ENCODE results near the gene MRPL42.
"Not testable (repeated sequence)": the region's sequence is repeated elsewhere in the genome, so short reads cannot be mapped to it uniquely, and the experiment has no call there.

MRPL42 gene

GRCh38 chr12:93447555-93448290 is 19.6 kb upstream of the MRPL42 start:
- DNase-seq = no peak

- no peak for DNase-seq
These were observed 18.5 kb upstream of the MRPL42 start for GRCh38 chr12:93448796-93449195.

- DNase-seq = no peak
These were observed 18.0 kb upstream of the MRPL42 start for GRCh38 chr12:93449277-93449676.

GRCh38 chr12:93451423-93452158 is 15.7 kb upstream of the MRPL42 start:
- DNase-seq = no peak

GRCh38 chr12:93453633-93454032 is 13.7 kb upstream of the MRPL42 start:
- no peak for DNase-seq

- no peak for DNase-seq
These were observed 11.2 kb upstream of the MRPL42 start for GRCh38 chr12:93456077-93456476.

- no peak for DNase-seq
These were observed 8.2 kb upstream of the MRPL42 start for GRCh38 chr12:93459097-93459496.

- no peak for DNase-seq
These were observed 7.3 kb upstream of the MRPL42 start for GRCh38 chr12:93460003-93460402.

- no peak for DNase-seq
These were observed 6.4 kb upstream of the MRPL42 start for GRCh38 chr12:93460902-93461301.

- DNase-seq = no peak
These were observed 5.8 kb upstream of the MRPL42 start for GRCh38 chr12:93461503-93461902.

- no peak for DNase-seq
These were observed 1.5 kb upstream of the MRPL42 start for GRCh38 chr12:93465841-93466240.

- no peak for DNase-seq
These were observed 526 bp upstream of the MRPL42 start for GRCh38 chr12:93466625-93467350.

- DNase-seq = no peak
These were observed 676 bp downstream of the MRPL42 start for GRCh38 chr12:93468008-93468371.

- no peak for DNase-seq
These were observed 2.1 kb downstream of the MRPL42 start for GRCh38 chr12:93469386-93469785.

- no peak for DNase-seq
These were observed 9.2 kb downstream of the MRPL42 start for GRCh38 chr12:93476555-93476954.

GRCh38 chr12:93482721-93483120 is 15.4 kb downstream of the MRPL42 start:
- no peak for DNase-seq

GRCh38 chr12:93483151-93483807 is 16.0 kb downstream of the MRPL42 start:
- DNase-seq = no peak

- DNase-seq = no peak
These were observed 17.1 kb downstream of the MRPL42 start for GRCh38 chr12:93484315-93484981.

GRCh38 chr12:93492808-93493207 is 25.5 kb downstream of the MRPL42 start:
- DNase-seq = not testable (repeated sequence)

GRCh38 chr12:93494096-93494495 is 26.8 kb downstream of the MRPL42 start:
- DNase-seq = no peak

- no peak for DNase-seq
These were observed 30.1 kb downstream of the MRPL42 start for GRCh38 chr12:93497456-93497855.

GRCh38 chr12:93498813-93499212 is 31.5 kb downstream of the MRPL42 start:
- DNase-seq = not testable (repeated sequence)

GRCh38 chr12:93500201-93500600 is 32.9 kb downstream of the MRPL42 start:
- DNase-seq = no peak

Data from NCI-H524 (cell line).